ENCODE measurements around the gene MCRIP1.

DNA sequence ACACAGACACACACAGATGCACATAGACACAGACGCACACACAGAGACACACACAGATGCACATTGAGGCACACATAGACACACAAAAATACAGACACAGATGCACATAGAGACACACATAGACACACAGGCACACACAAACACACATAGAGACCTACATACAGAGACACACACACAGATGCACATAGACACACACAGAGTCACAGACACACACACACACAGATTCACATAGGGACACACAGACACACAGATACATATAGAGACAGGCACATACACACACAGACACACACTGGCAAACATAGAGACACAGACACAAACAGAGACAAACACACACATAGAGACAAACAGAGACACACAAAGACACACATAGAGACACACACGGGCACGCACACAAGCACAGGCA lies 39.0 kb downstream of the MCRIP1 start:
- TF ChIP-seq, protein P1, sequence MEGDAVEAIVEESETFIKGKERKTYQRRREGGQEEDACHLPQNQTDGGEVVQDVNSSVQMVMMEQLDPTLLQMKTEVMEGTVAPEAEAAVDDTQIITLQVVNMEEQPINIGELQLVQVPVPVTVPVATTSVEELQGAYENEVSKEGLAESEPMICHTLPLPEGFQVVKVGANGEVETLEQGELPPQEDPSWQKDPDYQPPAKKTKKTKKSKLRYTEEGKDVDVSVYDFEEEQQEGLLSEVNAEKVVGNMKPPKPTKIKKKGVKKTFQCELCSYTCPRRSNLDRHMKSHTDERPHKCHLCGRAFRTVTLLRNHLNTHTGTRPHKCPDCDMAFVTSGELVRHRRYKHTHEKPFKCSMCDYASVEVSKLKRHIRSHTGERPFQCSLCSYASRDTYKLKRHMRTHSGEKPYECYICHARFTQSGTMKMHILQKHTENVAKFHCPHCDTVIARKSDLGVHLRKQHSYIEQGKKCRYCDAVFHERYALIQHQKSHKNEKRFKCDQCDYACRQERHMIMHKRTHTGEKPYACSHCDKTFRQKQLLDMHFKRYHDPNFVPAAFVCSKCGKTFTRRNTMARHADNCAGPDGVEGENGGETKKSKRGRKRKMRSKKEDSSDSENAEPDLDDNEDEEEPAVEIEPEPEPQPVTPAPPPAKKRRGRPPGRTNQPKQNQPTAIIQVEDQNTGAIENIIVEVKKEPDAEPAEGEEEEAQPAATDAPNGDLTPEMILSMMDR (optimal IDR thresholded peaks at IDR 0.05 in 1 of 3, IDR thresholded peaks at IDR 0.05 in 1 of 3, conservative IDR thresholded peaks at IDR 0.05 in 1 of 3; ENCODE audit: extremely low read depth in 1 of 3, insufficient read depth in 2 of 3, low read length in 3 of 3) = no peak
- TF ChIP-seq EZH2 (IDR thresholded peaks at IDR 0.05; ENCODE audit: low read length) = no peak
